Activated CD4-positive, alpha-beta T cell treated with anti-CD3 and anti-CD28 coated beads, Interleukin-2, amount 50 U/mL, for 4 hours (primary cell): ENCODE data around the gene TBC1D22A.

Experiments
- DNase-seq, 2 experiments: peaks; one replicate each; pipeline ENCODE4 v3.0.0-alpha.2; 2020

TBC1D22A gene

DNA sequence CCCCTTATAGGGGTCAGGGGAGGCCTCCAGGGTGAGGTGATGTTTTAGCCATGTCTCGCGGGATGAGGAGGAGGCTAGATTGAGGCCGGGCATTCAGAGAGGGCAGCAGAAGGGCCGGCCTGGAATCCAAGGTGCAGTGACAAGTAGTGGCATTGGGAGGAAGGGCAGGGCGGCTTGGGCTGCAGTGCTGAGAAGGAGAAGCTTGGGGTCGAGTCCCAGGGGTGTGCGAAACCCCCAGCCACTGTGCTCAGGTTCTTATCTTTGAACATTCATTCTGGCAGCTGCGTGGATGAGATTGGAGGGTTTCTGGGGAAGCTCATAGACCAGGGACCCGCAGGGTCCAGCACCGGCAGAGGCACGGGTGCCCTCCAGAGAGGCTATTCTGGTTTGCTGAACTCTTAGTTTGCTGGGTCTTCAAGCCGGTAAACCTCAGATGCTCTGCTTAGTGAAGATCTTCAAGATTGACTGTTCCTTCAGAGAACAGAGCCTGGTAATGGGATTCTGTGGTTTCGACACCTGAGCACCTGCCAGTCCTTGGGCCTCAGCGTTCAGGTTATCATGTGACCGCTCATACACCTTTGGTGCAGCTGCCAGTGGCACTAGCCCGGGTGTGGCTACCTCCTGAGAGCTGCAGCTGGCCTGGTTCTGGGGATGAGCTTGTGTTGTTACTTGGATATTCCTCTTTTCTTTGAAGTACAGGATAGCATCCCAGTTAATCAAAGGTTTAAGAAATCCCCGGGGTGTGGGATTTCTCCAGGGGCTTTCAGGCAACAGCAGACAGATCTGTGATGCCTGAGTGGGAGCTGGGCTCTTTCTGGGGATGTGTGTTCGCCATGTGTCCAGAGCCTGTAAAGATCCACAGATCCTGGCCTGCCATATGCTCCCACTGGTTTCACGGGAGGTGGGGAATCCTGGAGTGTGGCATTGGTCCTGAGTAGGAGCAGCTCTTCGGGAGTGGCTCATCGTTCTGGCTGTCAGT, 152.8 kb downstream of the TBC1D22A start:
- DNase-seq = no peak

DNA sequence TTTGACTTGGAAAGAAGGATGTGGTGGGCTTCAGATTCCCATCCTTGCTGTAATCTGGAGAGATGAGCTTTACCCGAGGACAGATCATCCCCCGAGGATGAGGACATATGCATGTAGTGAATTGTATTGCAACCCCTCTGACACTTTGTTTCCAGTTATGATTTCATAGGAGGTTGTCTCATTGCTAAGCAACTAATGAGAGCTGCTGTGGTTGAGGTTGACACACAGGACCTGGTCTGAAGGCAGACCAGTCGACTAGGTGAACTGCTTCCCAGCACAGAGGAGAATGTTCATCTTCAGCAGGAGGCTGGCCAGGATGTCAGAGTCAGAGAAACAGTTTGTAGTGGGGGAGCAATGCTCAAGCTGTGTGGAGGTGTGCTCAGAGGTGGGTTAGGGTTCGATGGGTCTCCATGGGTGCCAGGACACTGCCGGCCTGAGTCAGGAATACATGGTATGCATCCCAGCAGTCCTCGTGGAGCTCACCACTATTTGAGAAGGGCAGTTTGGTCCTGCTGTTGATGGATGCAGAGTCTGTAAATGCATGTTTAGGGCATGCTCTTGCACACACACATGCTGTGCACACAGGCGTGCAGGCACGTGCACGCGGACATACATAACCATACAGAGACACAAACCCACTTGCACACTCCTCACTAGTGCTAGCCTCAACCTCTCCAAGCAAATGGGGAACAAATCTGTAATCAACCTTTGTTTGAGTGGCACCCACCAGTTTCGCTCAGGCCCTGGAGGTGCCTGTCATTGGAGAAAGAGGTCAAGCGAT, 153.7 kb downstream of the TBC1D22A start:
- no peak for DNase-seq

DNA sequence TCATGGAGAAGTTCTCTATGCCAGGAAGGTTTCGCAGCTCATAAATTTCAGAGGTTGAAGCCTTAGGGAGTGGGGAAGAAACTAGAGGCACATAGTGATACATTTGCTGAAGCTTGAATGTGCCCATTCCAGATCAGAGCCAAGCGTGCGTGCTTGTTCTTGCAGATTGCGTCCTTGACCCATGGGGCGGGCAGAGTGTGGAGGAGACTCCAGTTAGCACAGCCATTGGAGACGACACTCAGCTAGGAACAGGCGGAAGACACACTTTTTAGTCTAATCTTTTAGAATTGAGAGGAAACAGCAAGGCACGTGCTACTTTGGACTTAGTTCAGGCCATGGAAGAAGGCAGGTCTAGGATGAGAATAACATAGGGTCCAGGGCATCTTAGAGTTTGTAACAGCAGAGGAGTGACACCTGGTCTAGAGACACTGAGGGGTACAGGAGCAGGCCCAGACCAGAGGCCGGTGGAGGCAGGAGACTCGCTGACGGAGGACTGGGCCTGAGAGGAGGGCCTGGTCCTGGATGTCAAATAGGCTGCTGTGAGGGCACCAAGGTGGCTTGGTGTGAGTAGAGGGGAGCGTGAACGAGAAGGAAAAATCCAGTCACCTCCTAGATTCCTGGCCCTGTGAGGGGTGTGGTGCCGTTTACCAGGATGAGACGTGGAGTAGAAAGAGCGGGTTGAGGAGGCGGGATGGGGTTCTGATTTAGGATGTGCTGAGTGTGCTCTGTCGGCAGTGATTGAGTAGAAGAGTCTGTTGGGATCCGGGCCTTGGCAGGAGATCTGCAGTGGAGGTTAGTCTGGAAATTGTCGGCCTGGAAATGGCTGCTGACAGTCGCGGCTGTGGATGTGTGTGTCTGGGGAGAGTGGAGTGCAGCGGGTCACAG, 154.7 kb downstream of the TBC1D22A start:
- no peak for DNase-seq

DNA sequence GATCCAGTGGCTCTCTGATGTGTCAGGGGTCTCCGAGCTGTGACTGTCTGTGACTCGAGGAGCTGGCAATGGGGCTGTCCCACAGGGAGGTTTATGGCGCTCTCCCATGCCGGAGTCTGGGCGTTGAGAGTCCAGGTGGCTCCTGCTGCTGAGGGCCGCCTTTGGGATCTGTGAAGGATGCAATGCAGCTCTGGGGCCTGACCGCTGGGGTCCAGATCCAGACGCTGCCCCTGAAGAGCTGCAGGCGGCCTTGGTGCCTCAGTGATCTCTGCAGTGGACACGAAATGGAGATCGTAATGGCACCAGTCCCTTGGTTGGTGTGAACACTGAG, 155.3 kb downstream of the TBC1D22A start:
- no peak for DNase-seq

DNA sequence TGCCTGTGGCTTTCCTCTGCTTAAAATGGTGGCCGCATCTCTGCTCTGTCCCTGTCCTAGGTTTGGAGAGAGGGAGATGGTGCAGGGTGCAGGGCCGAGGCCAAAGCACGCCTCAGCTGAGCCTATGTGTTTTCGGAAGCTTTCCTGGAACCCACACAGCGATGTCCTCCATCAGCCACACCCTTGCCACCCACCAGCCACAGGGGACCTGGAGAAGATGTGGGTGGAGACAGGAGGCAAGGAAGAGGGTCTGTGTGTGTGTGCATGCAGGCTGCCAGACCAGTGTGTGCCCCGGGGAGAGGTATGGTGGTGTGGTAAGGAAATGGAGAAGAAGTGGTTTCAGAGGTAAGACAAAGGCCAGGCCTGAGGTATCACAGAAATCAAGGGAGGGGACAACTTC, 155.7 kb downstream of the TBC1D22A start:
- no peak for DNase-seq

DNA sequence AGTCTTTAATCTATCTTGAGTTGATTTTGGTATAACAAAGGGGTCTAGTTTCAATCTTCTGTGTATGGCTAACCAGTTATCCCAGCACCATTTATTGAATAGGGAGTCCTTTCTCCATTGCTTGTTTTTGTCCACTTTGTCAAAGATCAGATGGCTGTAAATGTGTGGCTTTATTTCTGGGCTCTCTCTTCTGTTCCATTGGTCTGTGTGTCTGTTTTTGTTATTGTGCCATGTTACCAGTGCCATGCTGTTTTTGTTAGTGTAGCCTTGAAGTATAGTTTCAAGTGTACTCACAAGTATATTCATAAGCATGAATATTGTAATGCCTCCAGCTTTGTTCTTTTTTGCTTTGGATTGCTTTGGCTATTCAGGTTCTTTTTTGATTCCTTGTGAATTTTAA, 159.6 kb downstream of the TBC1D22A start:
- DNase-seq = no peak

DNA sequence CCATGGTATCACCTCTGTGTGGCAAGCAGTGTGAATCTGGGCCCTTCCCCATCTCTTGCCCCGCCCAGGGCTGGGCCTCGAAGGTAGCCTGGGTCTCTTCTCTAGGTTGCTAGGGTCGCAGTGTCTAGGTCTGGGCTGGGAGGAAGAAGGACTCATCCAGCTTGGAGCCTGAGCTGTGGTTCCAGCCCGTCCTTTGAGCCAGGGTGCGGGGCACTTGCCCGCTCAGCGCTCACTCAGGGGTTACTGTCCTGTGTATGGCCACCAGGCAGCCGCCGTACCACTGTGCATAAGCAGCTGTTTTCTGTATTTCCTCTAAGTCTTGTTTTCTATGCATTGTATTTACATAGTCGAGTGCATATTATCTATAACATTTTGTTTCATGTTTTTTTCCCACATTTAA, 160.9 kb downstream of the TBC1D22A start:
- no peak for DNase-seq

DNA sequence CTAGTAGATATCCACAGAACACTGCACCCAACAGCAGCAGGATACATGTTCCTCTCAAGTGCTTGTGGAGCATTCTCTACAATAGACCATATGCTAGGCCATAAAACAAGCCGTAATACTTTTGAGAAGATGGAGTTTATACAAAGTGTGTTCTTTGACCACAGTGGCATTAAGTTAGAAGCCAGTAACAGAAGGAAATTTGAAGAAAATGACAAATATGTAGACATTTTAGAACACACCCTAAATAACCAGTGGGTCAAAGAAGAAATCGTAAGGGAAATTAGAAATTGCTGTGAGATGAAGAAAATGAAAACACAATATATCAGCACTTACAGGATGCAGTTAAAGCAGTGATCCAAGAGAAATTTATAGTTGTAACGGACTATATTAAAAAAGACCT, 163.4 kb downstream of the TBC1D22A start:
- no peak for DNase-seq

DNA sequence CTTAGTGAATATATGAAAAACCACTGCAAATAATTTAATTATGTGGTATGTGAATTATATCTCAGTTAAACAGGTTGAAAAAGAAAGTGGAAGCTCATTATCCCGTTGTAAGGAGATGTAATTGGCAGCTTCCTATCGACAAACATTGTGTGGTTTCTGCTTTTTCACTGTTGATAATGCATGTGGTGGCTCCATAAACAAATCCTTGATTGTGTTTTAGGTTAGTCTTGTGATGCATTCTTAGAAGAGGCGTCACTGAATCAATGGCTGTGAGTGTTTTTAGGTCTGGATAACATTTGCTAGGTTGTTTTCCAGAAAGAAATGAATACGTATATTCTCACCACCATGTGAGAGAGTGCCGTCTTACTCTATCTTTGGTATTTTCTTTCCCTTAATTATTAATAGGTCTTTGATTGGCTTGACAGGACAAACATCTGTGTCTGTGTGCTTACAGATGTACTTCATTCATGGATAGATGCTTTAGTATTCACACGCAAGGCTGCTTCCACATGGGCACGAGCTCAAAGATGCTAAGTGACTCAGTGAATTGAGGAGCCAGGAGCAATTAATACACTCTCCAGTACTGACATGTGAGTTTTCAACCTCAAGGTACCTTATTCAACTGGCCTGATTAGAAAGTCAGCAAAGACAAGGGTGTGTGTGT, 166.7 kb downstream of the TBC1D22A start:
- no peak for DNase-seq

DNA sequence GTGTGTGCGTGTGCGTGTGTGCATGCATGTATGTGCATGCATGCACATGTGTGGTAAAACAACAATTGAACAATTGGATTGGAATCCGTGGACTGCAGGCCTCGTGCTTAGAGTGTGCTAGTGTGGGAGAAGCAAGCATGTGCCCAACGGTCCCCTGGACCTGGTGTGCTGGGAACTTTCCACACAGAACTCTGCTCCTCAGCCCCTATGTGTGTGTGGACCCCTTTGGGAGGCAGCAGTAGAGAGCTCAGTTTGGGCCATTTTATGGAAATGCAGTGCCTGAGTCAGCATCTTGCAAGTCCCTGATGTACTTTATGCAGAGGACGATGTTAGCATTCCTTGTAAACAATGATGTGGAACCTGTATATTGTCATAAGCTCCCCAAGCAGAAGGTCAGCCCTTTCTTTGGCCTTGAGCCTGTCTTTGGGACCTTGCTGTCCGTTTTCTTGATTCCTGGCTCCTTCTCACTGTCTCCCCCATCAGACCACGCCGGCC, 167.3 kb downstream of the TBC1D22A start:
- DNase-seq = no peak

DNA sequence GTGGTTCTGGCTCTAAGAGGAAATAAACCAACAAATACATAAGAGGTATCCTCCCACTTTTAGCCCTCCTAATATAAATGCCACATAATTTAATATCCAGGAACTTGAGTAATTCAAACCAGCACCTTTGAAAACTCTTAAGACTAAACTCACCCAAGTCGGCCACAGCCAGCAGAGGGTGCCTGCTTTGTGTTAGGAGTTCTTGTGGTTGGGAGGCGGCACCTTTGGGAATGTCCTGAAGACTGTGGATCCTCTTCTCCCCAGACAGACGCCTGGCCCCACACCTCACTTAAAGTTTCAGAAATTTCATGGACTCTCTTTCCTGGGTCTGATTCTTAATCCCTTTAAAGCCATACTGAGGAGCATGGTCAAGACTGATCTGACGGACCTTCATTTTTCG, 169.0 kb downstream of the TBC1D22A start:
- no peak for DNase-seq

DNA sequence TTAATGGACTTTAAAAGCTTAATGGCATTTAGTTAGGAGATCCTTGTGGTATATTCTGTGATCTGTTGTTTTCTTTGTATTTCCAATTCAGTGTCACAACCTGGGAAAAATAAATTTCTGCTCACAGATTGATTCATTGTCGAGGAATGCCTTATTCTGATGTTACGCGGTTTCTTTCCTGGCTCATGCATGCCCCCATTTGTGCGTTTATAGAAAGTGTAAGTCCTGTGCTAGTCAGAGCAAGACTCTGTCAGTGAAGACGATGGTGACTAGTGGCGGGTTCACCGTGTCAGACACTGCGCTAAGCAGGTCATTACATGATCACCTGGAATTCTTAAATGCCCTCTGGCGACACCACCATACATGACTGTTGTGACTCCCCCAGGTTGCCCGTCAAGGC, 169.4 kb downstream of the TBC1D22A start:
- no peak for DNase-seq

DNA sequence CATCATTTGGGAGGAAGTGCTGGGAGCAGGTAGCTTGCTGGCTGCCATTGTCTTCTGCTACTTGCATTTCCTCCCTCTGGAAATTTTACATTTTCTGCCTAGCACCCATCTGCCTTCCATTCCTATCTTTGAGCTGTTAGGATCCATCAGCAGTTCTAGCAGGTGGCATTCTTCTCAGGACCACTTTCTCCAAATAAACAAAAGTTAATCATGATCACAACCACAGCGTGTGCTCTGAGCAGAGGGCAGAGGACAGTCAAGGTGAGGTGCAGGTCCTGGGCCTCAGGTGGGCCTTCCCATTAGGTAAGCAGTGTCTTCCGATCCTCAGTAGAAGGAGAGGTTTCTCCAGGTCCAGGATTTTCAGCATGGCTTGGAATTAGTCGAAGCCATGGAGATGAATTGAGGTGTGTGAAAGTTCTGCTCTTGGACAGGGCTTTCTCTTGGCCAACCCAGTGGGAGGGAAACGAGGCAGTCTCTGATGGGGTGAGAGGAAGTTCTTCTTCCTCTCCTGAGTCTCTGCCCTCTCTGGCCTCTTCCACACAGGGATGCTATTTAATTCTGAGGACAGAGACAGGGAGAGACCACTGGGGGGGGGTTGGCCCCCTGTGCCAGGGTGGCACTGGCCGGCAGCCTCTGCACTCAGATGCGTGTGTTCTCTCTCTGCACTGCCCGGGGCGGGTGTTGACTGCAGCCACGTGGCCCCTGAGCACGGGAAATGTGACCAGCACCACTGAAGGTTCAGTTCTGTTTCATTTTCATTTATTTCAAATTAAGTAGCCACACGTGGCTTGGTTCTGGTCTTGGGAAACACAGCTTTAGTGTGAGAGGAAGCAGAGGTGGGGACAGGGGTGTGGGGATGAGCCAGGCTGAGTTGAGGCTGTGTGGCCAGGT, 170.8 kb downstream of the TBC1D22A start:
- DNase-seq = no peak

DNA sequence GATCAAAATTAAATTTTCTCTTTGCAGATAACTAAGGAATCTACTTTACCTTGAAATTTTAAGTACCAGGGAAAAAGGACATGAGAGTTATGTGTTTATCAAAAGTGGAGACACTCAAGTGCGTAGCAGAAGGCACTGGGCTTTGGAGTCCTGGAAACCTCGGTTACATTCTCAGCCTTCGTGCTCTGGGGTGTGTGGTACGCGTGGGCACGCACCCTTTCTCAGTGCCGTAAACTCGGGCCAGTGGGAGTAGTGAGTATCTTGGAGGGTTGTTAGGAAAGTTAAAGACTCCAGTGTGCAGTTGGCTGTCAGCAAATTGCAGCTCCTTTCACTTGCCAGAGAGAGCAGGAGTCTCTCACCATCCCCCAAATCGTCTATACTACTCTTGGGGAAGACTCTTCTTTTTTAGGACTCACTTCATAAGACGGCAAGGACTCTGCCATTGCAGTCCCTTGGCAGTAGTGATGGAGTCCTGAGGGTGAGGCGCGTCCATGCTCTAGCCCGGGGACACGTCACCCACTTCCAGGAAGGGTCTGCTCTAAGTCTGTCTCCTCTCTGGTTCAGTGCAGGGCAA, 171.8 kb downstream of the TBC1D22A start:
- DNase-seq = no peak

DNA sequence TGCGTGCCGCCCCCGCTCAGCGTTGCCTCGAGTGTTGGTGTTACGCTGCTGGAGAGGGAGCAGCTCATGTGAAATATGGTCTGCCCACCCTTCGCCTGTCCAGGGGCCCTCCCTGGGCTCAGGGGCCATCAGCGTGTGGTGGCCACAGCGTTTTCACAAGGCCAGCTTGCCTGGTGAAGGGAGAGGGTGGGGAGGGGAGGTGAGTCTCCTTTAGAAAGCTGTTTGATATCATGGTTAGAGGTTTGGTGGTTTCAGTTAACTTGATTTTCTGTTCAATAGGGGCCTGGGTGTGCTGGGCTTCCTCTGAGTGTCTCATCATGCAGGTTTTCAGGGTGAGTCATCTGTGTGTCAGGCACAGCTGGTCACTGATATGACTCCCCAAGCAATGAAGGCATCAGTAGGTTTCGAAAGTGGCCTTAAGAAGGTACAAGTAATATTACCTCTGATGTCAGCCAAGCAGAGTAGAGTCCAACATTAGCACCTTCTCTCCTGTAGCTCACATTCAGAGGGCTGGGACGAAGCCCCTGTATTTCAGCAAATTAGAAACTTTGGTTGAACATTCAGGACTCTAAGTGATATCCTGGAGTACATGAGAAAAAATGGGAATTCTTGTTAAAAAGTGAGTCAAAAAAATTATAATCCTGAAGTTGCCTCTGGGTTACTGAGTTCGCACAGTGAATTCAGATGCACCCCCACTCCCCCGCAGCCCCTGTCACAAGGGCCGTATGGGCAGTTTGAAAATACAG, 172.5 kb downstream of the TBC1D22A start:
- no peak for DNase-seq

DNA sequence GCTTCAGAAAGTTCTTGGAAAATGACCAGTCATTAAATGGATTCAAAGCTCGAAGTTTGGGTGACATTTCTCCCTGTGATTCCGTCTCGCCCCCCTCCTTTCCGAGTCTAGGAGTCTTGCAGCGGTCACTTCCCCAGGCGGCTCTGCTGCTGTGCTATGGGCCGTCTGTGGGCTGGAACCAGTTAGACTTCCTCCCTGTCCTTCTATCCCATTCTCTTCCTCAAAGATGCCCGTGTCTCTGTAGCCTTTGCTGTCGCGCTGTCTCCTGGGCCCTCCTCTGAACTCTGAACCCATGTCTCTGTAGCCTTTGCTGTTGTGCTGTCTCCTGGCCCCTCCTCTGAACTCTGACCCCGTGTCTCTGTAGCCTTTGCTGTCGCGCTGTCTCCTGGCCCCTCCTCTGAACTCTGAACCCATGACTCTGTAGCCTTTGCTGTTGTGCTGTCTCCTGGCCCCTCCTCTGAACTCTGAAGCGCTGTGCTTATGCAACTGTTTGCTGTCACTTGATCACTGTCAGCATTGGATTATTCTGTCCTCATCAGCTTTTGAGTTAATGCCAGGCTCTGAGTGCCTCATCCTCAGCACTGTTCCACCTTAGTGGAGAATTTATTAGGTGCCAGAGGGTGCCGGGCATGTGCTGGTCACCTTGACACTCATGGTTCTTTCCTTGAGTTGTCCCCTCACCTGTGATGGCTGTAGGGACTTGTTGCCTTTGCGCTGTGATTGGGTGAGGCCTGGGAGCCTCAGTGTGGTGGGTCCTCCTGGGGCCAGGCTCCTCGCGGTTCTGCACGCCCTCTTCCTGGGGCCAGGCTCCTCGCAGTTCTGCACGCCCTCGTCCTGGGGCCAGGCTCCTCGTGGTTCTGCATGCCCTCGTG, 173.3 kb downstream of the TBC1D22A start:
- no peak for DNase-seq

DNA sequence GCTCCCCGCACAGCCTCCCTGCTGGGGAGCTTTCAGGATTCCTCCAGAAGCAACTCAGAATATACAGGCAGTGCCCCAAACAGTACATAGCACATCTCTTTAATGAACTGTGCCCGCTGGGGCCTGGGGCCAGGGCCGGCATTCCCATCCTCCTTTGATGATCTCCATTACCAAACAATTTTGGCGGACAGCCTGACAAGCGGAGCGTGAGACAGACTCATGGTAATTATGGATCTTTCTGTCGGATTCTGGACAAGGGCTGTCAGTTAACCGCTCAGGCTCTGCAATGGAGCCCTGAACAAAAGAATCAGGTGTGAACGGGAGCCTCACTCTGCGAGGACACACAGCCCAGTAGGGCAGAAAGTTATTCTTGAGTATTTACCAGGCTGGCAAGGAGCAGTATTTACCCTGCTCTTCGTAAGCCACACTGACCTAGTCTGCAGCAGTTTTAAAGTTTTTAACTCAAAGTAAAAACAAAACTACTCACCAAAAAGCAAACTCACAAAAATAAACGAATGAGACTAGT, 174.0 kb downstream of the TBC1D22A start:
- no peak for DNase-seq

DNA sequence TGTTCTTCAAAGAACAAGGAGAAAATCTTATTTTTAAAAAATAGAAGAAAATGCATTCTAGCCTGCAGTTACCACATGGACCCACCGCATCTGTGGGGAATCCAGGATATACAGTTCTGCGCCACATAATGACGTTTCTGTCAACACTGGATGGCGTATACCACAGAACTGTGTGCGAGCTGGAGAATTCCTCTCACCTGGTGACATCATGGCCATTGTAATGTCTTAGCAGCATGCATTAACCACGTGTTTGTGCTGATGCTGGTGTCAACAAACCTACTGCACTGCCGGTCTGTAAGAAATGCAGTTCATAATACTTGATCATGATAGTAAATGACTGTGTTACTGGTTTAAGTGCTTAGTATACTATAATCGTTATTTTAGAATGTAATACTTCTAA, 174.7 kb downstream of the TBC1D22A start:
- no peak for DNase-seq

DNA sequence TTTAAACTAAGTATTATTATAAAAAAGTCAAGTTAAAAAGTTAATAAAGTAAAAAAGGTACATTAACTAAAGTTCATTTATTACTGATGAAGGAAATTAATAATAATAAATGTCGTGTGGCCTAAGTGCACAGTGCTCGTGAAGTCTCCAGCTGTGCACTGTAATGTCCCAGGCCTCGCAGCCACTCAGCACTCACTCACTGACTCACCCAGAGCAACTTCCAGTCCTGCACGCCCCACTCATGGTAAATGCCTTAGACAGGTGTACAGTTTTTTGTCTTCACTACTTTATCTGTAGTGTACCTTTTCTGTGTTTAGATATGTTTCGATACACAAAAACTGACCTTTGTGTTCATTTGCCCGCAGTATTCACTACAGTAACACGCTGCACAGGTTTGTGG, 175.5 kb downstream of the TBC1D22A start:
- no peak for DNase-seq
